Stimulated activated CD8-positive, alpha-beta memory T cell treated with anti-CD3 and anti-CD28 coated beads, Interleukin-7, amount 100 ng/mL, for 4 hours (primary cell): ENCODE results near the gene PSORS1C1.
"Not testable (repeated sequence)": the region's sequence is repeated elsewhere in the genome, so short reads cannot be mapped to it uniquely, and the experiment has no call there.

Experiments used
- DNase-seq, 2 donors: peaks; one replicate each; pipeline ENCODE4 v3.0.0-alpha.2; 2020; ENCODE audit warnings: low read depth in 2 of 2

Gene PSORS1C1

DNA sequence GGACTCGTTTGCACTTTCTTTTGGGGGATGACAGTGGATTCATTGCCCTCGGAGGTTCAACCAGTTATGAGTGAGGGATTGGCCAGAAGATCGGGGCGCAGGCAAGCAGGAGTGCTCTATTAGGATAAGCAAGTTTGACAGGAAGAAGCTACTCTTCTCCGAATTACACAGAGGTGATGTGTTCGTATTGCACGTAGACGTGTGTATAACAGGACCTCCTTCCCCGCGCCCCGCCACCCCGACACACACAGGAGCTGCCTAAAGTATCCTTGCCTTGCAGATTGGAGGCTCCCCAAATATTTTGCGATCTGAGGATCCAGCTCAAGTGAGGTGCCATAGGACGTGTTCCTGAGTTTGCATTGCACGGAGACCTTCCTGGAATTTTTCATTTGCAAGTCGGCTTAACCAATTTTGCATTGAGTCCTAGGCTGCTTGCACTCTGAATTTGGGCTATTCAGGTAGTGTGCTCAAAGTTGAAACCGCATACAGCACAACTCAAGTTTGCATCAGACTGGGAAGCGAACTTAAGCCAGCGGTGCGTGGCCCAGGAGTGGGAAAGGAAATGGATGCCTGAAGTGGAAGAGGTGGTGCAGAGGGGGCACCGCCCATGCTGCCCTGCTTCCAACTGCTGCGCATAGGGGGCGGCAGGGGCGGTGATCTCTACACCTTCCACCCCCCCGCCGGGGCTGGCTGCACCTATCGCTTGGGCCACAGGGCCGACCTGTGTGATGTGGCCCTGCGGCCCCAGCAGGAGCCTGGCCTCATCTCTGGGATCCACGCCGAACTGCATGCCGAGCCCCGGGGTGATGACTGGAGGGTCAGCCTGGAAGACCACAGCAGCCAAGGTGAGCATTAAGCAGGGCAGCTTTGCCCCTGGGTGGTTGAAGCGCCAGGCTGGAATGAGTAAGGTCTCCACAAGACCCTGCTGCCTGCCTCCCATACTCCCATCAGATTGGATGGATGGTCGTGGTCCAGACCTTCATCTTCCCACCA lies 44.6 kb downstream of the PSORS1C1 start:
- DNase-seq, result no peak

DNA sequence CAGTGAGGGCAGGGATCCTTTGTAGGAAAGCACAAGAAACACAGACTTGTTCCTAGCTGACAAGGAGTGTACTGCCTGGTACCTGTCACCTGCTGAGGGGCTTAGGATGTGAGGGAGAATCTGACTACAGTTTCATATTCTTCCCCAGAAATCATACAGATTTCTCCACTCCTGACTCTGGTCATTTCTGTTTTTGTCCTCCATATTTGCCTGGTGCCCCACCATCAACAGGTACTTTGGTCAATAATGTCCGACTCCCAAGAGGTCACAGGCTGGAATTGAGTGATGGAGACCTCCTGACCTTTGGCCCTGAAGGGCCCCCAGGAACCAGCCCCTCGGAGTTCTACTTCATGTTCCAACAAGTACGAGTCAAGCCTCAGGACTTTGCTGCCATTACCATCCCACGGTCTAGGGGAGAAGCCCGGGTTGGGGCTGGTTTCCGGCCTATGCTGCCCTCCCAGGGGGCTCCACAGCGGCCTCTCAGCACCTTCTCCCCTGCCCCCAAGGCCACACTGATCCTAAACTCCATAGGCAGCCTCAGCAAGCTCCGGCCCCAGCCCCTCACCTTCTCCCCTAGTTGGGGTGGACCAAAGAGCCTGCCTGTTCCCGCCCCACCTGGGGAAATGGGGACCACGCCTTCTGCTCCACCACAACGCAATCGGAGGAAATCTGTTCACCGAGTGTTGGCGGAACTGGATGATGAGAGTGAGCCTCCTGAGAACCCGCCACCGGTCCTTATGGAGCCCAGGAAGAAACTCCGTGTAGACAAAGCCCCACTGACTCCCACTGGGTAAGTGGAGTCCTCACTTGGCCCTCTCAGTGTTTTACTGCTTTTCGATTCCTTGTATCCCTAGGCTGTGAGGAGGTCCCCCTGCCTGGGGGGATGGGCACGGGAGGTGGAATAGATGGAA lies 46.9 kb downstream of the PSORS1C1 start:
- DNase-seq, result no peak

- no peak for DNase-seq
These were observed 48.0 kb downstream of the PSORS1C1 start for GRCh38 chr6:31162463-31163165.

DNA sequence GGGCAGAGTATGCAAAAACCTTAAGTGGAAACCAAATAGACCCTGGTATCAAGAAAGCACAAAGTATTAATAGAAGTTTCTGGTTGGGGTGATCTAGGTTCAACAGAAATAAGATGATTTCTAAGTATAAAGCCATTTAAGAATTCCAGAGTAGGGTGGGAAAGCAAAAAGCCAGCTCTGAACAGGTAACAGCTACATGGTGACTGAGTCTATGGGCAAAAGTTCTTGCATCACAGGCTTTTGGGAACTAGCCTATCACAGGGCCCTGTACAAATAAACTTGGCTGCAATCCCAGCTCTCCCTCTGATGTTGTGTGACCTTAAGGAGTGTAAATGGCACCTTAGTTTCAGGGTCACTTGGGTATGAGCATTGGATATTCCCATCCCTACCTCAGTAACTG lies 49.3 kb downstream of the PSORS1C1 start:
- DNase-seq, result no peak

DNA sequence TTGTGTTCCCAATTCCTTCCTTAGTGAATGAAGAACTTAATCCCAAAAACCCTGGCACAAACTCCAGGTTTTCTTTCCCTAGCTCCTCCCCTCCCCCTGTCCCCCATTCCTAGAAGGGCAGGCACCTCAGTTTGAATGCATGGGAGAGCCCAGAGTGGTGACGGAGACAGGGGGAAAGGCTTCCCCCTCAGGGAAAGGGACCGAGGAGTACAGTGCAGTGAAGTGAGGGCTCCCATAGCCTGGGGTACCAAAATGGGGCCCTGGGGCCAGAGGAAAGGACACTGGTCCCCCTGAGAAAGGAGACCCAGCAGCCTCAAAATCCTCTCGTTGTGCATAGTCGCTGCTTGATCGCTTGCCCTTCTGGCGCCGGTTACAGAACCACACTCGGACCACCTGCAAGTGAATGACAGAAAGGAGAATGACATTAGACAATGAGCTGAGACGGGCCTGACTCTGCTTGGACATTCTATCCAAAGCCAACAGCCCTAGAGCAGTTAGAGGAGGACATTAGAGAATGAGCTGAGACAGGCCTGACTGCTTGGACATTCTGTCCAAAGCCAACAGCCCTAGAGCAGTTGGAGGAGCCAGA lies 50.0 kb downstream of the PSORS1C1 start:
- not testable (repeated sequence) for DNase-seq

DNA sequence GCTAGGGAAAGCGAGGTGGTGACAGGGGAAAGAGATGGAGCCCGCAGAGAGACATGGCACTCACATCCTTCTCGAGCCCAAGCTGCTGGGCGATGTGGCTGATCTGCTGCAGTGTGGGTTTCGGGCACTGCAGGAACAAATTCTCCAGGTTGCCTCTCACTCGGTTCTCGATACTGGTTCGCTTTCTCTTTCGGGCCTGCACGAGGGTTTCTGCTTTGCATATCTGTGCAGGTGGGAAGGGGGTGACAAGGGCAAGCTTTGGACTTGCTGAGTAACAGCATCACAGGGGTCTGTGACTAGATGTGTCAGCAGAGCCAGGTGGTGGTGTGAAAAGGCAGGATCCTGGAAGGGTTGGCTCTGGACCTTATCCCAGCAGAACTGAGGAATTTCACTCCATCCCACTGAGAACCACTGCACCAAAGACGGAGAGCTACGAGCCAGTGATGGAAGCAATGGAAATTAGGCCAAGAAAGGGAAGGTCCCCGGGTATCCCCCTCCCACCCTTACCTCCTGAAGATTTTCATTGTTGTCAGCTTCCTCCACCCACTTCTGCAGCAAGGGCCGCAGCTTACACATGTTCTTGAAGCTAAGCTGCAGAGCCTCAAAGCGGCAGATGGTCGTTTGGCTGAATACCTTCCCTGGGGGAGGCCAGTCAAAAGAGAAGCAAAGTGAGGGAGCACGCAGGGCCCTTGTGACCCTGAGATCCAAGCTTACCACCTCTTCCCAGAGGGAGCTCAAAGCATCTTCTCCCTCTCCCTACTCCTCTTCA lies 50.6 kb downstream of the PSORS1C1 start:
- DNase-seq, result not testable (repeated sequence)

- no peak for DNase-seq
These were observed 51.4 kb downstream of the PSORS1C1 start for GRCh38 chr6:31165986-31166385.

DNA sequence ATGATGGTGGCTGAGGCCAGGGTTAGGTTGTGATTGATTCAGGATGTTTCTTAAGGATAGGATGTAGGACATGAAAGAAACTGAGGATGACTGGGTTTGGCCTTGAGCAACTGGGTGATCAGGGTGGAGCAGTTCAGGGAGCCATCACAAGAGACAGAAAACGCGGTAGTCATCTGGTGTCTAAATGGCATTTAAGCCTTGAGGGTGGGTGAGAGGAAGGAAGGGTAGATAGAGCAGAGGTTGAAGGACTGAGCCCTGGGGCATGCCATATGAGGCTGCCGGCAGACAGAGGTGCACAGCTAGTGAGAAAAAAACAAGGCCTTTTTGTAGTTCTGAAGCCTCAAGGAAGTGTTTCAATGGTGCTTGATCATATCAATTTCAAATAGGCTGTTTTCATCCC lies 54.0 kb downstream of the PSORS1C1 start:
- DNase-seq, result no peak

GRCh38 chr6:31169123-31169857 lies 54.7 kb downstream of the PSORS1C1 start:
- no peak for DNase-seq

DNA sequence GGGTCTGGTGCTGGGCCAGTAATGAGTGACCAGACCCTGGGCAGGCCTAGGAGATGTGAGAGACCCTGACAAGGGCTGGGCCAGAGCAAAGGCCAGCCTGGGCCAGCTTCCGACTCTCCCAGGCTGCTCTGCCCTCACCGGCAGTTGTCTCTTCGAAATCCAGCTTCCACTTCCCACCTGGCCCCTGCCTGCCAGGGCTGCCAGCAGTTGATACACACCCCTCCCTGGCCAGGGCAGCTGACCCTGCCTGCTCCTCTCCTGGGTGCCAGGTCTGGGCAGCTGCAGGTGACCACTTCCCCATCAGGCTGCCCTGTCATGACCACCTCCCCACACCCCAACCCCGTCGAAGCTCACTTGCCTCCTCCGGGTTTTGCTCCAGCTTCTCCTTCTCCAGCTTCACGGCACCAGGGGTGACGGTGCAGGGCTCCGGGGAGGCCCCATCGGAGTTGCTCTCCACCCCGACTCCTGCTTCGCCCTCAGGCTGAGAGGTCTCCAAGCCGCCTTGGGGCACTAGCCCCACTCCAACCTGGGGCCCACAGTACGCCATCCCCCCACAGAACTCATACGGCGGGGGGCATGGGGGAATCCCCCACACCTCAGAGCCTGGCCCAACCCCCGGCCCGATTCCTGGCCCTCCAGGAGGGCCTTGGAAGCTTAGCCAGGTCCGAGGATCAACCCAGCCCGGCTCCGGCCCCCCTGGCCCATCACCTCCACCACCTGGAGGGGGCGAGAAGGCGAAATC lies 55.4 kb downstream of the PSORS1C1 start:
- not testable (repeated sequence) for DNase-seq

- DNase-seq, result no peak
These were observed 55.9 kb downstream of the PSORS1C1 start, which contains the start of gene POU5F1 for GRCh38 chr6:31170600-31170881. Gene POU5F1 (minus strand): TSS chr6:31170682. CDS start chr6:31170620, 62 bp downstream.

DNA sequence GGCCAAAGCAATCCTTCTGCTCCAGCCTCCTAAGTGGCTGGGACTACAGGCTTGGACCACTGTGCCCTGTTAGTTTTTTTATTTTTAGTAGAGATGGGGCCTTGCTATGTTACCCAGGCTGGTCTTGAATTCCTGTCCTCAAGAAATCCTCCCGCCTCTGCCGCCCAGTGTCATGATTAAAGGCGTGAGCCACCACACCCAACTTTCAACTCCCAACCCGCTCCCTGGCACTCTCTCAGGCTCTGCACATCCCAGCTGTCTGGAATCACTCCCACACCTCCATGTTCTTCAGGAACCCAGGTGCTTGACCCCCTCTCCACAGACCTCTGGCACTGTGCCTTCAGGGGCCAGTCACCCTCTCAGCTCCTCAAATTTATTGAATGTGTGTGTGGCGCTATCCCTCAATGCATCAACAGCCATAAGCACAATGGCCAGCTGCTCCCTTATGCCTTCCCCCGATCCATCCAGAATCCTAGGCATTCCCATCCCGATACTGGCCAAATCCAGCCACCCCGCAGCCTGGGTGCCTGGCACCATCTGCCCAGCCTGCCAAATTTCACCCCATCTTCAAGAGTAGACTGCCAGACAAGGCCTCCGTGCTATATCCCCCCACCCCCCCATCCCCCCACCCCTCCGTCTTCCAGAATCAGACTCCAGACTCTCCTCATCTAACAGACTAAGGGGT lies 56.5 kb downstream of the PSORS1C1 start:
- DNase-seq, result no peak

DNA sequence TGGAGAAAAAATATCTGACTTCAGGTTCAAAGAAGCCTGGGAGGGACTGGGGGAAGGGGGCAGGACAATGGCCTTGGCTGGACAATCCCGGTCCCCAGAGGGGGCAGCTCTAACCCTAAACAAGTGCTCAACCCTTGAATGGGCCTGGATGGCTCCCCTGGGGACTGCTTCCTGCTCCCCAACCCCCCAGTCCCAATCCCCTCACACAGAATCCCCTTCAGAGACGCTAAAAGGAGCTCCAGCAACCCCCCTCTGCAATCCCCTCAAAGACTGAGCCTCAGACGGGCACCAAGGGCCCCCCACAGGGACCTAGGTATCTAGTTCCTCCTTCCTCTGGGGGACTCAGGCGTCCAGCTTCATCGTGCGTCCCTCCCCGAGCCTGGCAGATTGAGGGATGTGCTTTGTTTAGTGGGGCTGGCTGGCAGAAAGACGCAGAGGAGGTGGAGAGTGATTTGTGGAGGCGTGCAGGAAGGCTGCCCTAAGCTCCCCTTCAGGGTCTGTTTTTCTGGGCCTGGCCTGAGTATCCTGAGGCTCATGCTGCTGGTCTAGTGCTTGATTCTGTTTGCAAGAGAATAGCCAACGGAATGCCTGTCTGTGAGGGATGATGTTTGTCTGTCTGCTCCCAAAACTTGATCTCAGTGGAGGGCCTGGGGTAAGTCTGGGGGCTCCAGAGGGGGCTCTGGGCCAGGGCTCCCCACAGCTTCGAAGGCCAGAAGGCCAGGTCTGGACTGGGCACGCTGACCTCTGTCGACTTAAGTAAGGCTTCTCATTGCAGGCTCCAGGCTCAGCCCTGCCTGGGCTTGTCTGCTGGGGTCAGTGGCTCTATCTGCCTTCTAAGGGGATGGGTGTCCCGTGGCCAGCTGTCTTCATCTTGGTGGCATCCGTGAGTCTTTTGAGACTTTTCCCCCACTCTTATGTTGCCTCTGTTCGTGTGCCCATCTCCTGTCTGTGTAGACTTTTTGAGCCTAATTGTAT lies 57.6 kb downstream of the PSORS1C1 start:
- DNase-seq, result no peak

DNA sequence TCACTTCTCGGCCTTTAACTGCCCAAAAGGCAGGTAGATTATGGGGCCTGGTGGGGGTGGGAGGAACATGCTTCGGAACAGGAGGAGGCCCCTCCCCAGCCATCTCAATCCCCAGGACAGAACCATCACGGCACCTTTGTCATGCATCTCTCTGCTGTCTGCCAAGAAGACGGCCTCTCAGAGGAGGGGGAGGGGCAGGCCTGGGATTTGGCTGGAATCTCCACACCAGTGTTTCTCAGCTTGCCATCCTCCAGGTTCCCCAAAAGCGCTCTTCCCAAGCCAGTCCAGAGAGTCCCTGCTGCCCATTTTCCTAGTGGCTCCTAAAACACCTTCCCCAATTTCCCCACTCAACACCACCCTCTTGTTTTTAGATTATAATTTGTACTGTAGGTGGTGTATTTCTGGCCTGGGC lies 58.4 kb downstream of the PSORS1C1 start:
- DNase-seq, result no peak

GRCh38 chr6:31173406-31173805 lies 58.8 kb downstream of the PSORS1C1 start:
- DNase-seq, result no peak

GRCh38 chr6:31174378-31174777 lies 59.8 kb downstream of the PSORS1C1 start:
- DNase-seq, result no peak

DNA sequence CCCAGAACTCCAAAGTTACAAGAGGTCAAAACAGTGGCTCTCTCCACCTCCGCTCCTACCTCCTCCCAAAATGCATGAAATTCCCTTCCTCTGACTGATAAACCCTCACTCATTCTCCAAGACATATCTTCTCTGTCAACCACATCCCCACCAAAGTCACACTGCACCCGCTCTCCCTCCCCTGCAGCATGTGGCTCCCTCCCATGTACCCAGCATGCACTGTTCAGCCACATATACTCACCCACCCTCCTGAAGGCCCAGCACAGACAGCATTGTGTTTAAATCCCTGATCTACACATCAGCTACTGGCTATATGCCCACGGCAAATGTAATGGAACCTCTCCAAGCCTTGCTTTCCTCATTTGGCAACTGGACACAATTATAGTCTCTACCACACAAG lies 61.4 kb downstream of the PSORS1C1 start:
- no peak for DNase-seq
